SW 1271 (cell line): ENCODE measurements around the gene SOHLH1.

Experiments used
- DNase-seq, 2 experiments: peaks; one replicate each; lab custom pipeline; 2025; lab: John Stamatoyannopoulos, UW

Gene SOHLH1

DNA sequence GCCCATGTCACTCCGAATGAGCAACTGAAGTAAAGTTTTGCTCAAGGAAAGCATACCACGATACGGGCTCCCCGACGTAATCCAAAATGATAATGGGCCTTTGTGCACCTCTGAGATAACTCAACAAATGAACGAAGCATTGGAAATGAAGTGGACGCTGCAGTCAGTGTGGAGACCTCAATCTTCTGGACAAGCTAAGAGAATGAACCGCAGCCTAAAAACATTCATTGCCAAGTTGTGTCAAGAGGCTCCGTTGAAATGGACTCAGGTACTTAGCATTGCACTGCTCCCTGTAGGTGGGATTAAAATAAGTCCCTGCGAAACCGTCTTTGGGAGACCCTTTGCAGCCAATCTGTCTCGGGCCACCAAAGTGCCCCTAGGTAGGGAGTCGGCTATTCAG lies 40.0 kb downstream of the SOHLH1 start:
- DNase-seq: no peak

DNA sequence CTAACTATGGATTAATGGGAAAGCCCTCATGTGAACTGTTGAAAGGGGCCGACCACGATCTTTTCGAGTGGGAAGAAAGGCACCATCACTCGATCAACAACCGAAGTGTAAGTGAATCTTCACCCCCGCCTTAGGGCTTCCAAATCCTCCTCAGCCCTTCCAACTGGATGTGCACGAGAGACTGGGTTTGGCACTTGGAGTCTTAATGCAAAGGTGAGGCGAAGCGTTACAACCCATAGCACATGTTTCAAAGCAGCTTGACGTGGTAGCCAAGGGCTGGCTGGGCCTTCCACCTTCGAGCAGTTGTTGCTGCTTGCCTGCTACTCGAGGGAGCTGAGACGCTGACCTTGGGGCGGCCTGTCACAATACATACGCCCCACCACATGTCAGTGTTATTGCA lies 41.9 kb downstream of the SOHLH1 start:
- DNase-seq: no peak

DNA sequence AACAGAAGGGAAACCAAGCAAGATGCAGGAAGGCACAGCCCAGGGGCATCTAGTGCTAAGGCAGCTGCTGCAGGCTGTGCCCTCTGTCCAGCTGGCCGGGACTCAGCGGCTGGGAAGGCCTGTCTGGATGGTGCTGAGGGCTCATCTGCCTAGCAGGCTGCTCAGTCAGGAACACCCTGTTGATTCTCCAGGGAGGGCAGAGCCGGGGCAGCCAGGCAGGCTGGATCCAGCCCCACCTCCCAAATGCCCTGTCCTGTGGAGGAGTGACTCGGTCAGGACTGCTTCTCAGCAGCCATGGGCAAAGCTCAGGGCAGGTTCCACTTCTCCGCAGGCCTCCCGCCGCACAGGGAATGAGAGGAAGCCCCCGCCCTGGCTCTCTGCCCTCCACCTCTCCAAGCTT lies 44.0 kb downstream of the SOHLH1 start:
- DNase-seq: no peak

DNA sequence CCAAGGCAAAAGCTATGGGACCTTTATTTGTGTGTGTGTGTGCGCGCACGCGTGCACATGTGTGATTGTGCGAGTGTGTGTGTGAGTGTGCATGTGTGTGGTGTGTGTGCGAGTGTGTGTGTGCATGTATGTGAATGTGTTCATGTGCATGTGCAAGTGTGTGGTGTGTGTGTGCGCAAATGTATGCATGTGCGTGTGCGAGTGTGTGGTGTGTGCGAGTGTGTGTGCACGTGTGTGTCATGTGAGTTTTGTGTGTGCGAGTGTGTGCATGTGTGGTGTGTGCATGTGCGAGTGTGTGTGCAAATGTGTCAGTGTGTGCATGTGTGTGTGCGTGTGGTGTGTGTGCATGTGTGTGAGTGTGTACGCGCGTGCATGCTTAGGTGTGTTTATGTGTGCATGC lies 48.9 kb downstream of the SOHLH1 start:
- no peak for DNase-seq

DNA sequence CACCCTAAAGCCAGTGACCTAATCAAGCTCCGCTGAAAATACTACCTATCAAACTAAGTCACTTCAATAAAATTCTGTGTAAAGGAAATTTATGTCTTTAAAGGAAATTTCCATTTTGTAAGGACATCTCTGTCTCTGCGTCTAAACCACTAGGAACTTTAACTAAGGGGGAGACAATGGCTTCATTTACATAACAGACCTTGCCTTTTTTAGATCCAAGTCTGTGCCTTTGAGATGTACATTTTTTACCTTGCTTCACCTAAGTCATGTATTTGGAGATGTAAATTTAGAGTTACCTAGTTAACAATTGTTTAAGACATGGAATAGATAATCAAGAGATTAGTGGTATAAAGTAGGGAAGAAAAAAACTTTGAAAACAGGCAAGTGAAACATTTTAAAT lies 49.8 kb downstream of the SOHLH1 start:
- DNase-seq: no peak

DNA sequence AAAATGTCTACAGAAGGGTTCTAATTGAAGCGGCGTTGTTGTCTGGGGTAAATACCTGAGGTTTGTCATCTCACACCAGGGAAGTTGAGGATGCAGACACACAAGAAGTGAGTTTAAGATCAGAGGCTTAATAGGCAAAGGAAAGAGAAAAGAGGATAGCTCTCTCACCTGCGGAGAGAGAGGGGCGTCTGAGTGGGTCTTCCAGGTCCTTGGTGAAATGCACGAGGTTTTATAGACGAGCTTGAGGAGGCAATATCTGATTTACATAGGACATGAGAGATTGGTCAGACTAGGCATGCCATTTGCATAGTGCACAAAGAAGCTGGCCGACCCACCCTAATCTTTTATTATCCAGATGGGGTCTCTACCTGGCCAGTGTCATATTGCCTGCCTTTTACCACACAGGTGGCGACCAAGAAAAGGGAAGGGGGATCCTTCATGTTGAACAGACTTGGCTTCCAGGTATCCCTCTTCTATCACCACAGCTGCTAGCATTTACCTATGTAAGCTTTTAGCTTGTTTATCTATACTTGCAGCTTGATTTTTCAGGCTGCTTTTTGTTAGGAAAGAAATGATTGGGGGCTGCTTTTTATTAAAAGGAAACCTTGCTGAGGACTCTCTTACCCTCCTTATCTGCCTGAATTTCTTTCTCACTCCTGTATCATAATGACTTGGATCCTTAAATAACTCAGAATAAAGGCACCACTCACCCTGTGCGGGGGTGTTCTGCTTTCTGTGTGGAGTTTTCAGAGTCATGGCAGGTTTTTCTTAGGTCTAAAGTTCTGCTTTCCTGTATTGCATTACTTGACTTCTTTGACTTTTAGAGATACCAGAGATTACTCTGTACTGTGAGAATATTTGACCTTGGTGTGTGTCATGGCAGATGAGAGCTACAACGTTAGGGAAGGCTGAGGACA lies 50.5 kb downstream of the SOHLH1 start:
- DNase-seq: no peak

DNA sequence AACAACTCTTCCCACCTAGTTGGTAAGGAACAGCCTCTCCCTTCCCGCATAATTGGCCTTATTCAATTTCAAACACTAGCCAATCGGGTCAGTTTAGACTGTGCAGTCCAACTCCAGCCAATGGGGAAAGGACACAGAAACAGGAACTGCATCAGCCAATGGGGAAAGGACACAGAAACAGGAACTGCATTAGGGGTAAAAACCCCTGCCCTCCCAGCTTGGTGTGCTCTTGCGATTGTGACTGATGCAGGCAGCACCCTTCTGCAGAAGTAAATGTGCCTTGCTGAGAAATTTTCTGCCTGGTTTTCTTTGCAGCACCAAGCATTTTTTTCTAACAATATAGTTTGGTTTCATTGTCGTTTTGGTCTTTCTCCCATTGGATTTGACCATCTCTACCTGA lies 51.4 kb downstream of the SOHLH1 start:
- DNase-seq: no peak

DNA sequence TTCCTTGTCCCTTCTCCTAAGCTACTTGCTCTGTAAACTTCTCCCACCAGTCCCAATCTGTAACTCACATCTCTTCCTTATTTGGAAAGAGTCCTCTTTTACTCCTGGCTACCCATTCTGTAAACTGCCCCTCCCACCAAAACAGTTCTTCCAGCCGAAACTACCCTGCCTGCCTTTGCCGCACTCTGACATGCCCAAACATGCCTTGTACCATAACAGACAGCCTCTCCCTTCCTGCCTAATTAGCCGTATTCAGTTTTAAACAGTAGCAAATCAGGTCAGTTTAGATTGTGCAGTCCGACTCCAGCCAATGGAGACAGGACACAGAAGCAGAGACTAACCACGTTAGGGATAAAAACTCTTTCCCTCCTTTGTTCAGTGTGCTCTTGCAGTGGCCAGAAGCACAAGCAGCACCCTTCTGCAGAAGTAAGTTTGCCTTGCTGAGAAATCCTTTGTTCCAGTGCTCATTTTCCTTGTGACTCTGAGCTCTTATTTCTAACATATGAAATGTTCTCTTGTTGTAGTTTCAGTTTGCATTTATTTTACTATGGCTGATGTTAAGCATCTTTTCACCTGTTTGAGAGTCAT lies 54.6 kb downstream of the SOHLH1 start:
- DNase-seq: no peak
